GM19043 (cell line): ENCODE measurements around the gene CD19.
"Not testable (repeated sequence)": the region's sequence is repeated elsewhere in the genome, so short reads cannot be mapped to it uniquely, and the experiment has no call there.

ENCODE experiments used
- ATAC-seq: cut with Tn5 transposase; IDR thresholded peaks from one replicate; pipeline ENCODE4 v1.9.1; 2021; ENCODE audit warnings: low read depth; ENCODE audit not compliant: unreplicated experiment

CD19 gene

GRCh38 chr16:28905800-28906372 lies 25.9 kb upstream of the CD19 start:
- ATAC-seq, result no peak

- ATAC-seq, result no peak
Measured at GRCh38 chr16:28910086-28911031, 21.4 kb upstream of the CD19 start.

- no peak for ATAC-seq
Measured at GRCh38 chr16:28912558-28912957, 19.2 kb upstream of the CD19 start.

GRCh38 chr16:28913946-28914724 lies 17.6 kb upstream of the CD19 start:
- ATAC-seq, result no peak

- no peak for ATAC-seq
Measured at GRCh38 chr16:28915181-28915580, 16.6 kb upstream of the CD19 start.

GRCh38 chr16:28917095-28917494 lies 14.7 kb upstream of the CD19 start:
- ATAC-seq, result no peak

GRCh38 chr16:28918698-28919097 lies 13.1 kb upstream of the CD19 start:
- ATAC-seq, result no peak

GRCh38 chr16:28923231-28923587 lies 8.6 kb upstream of the CD19 start:
- no peak for ATAC-seq

GRCh38 chr16:28923652-28924398 lies 7.9 kb upstream of the CD19 start:
- ATAC-seq, result peak; percentile 63

GRCh38 chr16:28924399-28924761 lies 7.4 kb upstream of the CD19 start:
- no peak for ATAC-seq

- peak; percentile 45 for ATAC-seq
Measured at GRCh38 chr16:28924762-28925385, 6.9 kb upstream of the CD19 start, which contains the start of gene RABEP2. RABEP2 (minus strand) TSS chr16:28925238; CDS start chr16:28925163, 75 bp downstream.

GRCh38 chr16:28925386-28926228 lies 6.2 kb upstream of the CD19 start:
- peak; percentile 21 for ATAC-seq

GRCh38 chr16:28926284-28926683 lies 5.5 kb upstream of the CD19 start:
- ATAC-seq, result not testable (repeated sequence)

GRCh38 chr16:28927815-28928214 lies 4.0 kb upstream of the CD19 start:
- no peak for ATAC-seq

- ATAC-seq, result no peak
Measured at GRCh38 chr16:28930203-28930602, 1.6 kb upstream of the CD19 start.

- no peak for ATAC-seq
Measured at GRCh38 chr16:28930652-28931051, 1.1 kb upstream of the CD19 start.

- ATAC-seq, result no peak
Measured at GRCh38 chr16:28932339-28933141, 769 bp downstream of the CD19 start.

- no peak for ATAC-seq
Measured at GRCh38 chr16:28933171-28933570, 1.4 kb downstream of the CD19 start.
